GM12874 (cell line): ENCODE measurements around the gene PLCB4.

Experiments used
- TF ChIP-seq, protein P1 (sequence below): IDR thresholded peaks from 2 replicates; pipeline ENCODE4 v1.5.1; 2011; ENCODE audit warnings: low read depth, mild to moderate bottlenecking, control low read depth, low read length, moderate library complexity; ENCODE audit not compliant: insufficient read depth

Gene PLCB4

DNA sequence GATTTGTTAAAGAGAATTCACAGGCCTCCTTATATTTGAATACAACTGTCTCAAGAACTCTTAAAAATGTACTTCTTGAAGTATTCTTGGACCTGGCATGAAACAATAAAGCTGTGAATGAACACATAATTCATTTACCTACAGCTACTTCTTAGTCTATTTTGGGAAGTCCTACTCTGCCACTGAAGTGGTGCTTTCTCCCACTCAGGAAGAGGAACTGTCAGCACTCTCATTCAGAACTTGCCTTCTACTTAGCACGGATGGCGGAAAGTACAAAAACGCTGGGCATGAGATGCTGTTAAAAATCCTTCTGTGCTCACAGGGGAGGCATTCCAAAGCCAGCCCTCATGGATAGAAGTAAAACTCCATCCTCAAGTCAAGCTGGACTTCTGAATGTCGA lies 300.7 kb downstream of the PLCB4 start:
- TF ChIP-seq, protein P1, sequence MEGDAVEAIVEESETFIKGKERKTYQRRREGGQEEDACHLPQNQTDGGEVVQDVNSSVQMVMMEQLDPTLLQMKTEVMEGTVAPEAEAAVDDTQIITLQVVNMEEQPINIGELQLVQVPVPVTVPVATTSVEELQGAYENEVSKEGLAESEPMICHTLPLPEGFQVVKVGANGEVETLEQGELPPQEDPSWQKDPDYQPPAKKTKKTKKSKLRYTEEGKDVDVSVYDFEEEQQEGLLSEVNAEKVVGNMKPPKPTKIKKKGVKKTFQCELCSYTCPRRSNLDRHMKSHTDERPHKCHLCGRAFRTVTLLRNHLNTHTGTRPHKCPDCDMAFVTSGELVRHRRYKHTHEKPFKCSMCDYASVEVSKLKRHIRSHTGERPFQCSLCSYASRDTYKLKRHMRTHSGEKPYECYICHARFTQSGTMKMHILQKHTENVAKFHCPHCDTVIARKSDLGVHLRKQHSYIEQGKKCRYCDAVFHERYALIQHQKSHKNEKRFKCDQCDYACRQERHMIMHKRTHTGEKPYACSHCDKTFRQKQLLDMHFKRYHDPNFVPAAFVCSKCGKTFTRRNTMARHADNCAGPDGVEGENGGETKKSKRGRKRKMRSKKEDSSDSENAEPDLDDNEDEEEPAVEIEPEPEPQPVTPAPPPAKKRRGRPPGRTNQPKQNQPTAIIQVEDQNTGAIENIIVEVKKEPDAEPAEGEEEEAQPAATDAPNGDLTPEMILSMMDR, result no peak

GRCh38 chr20:9374072-9374471 lies 305.2 kb downstream of the PLCB4 start:
- TF ChIP-seq, protein P1, result no peak

DNA sequence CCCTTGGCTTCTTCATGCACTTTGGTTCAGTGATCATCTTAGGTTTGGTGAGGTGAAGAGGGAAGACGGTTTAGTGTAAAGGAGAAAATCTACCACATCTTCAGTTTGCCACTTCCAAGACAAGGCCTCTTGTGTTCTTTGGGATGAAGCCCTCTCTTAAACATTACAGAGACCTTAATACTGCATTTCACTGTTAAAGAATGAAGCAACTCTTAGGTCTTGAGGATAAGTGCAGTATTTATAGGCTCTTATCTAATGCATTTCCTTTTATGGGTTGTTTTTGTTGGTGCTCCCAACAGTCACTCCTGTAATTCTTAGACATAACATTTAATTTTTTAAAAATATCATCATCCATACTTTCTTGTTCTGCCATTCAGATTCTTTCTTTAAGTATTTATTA lies 305.6 kb downstream of the PLCB4 start:
- TF ChIP-seq, protein P1, result no peak

DNA sequence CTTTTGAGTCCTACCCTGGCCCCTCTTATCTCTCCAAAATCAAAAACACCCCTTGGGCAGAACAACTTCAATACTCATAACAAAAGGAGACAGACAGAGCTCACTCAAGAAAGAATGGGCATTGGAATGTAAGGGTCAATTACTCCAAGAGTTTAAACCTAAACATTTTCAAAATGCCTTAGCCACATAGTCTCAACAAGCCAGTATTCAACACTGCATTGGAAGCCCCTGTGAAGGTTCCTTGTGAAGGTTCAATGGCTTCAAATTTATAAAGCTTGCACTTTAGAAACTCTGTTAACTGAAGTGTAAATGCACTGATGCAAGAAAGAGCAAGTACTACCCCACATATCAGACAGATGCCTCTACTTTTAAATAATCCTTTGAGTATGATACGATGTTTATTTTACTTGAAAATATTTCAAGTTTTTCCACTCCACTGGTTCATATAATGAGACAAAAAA lies 306.4 kb downstream of the PLCB4 start:
- TF ChIP-seq, protein P1, result no peak

DNA sequence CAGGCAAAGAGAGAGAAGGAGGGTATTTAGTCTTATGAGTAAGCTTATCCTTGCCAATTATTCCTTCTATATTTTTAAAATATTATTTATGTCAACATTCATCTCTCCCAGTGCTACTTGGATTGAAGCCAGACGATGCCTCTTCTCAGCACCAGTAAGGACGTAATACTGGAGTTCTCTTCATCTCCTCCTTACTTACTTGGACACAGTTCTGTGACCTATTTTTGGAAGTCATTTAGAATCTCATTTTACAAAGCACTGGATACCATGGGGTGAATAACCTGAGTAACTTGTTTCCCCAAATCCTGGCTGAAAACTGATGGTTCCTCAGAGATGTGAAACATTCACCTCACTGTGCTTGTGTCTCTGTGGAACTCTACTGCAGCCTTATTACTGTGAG lies 308.1 kb downstream of the PLCB4 start:
- TF ChIP-seq, protein P1, result no peak

- TF ChIP-seq, protein P1, result no peak
Measured at GRCh38 chr20:9388160-9388812, 319.4 kb downstream of the PLCB4 start.

DNA sequence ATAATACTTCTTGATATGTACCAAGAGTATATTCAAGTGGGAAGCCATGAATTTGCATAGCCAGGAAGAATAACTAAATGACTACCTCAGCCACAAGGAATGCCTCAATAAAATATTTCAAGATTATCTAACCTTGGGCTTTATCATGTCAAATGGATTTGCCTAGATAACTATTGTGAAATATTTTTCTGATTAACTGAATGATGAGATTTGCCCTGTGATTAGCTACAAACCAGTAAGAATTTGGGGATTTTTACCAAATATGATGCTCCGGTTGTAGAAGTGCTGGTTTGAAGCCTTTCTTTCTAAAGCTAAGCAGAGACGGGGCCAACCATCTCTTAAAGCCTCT lies 319.9 kb downstream of the PLCB4 start:
- TF ChIP-seq, protein P1, result no peak
